Gastrocnemius medialis (tissue), 4 donors: ENCODE data around the gene LRATD1.

Source experiments
- CTCF ChIP-seq, 5 experiments: fragments of 450-650 bp in 3 of 5; fragments of 200-600 bp in 2 of 5; sonication (generic) in 2 of 5; IDR thresholded peaks in 4 of 5; conservative IDR thresholded peaks in 1 of 5; 1 replicate in 4 of 5; 2 replicates in 1 of 5; pipeline ENCODE4 v1.5.1; 2016 to 2019; ENCODE audit warnings: antibody characterized with exemption in 5 of 5, mild to moderate bottlenecking in 3 of 5, moderate library complexity in 3 of 5
- POLR2A ChIP-seq, 2 donors: fragments of 450-650 bp; IDR thresholded peaks; one replicate each; pipeline ENCODE4 v1.6.1; 2017; ENCODE audit warnings: antibody characterized with exemption in 2 of 2, mild to moderate bottlenecking in 2 of 2, moderate library complexity in 2 of 2

GRCh38 chr2:14661163-14661562 lies 28.6 kb downstream of the LRATD1 start:
- TF ChIP-seq CTCF (IDR thresholded peaks at IDR 0.05 in 4 of 5, conservative IDR thresholded peaks at IDR 0.05 in 1 of 5) (no peak), POLR2A (IDR thresholded peaks at IDR 0.05) (no peak)
